Activated T-cell treated with anti-CD3 and anti-CD28 coated beads, Interleukin-2, amount 50 U/mL, for 4 hours (primary cell): Measurements from ENCODE around the gene VMAC. TPM values are rescaled to one million over a fixed set of nuclear protein-coding genes. Genes with fewer than 3 reads are reported as not detected.

Experiments
- ATAC-seq, 2 donors: fragments of 200-7000 bp; cut with Tn5 transposase; one replicate each; pipeline ENCODE4 v1.10.0; 2021
- DNase-seq: peaks from one replicate; pipeline ENCODE4 v3.0.0-alpha.2; 2020
- H3K27me3 Mint-ChIP-seq: one replicate; pipeline ENCODE4 v1.8.0; 2021; ENCODE audit warnings: low read depth, mixed read lengths
- H3K36me3 Mint-ChIP-seq: one replicate; pipeline ENCODE4 v1.8.0; 2022; ENCODE audit warnings: mixed read lengths; ENCODE audit not compliant: insufficient read depth
- H3K4me1 Mint-ChIP-seq: one replicate; pipeline ENCODE4 v1.8.0; 2021; ENCODE audit warnings: low read depth, mixed read lengths
- H3K4me3 Mint-ChIP-seq: one replicate; pipeline ENCODE4 v1.8.0; 2021; ENCODE audit warnings: mild to moderate bottlenecking, moderate library complexity, mixed read lengths
- H3K9me3 Mint-ChIP-seq: one replicate; pipeline ENCODE4 v1.8.0; 2021; ENCODE audit warnings: mixed read lengths
- total RNA-seq, 3 donors: library from RNA; stranded (reverse); gene quantifications; one replicate each; pipeline ENCODE4 v1.2.1, GENCODE V29; 2021

VMAC gene
- total RNA-seq, 3 donors from 2014 or later: 1.3 to 1.8 (median 1.7) TPM

GRCh38 chr19:5908773-5909442 is 4.2 kb downstream of the VMAC start:
- H3K4me1 Mint-ChIP-seq: peaks cover 17% of the 10 kb centered on the region

GRCh38 chr19:5910638-5910907 is 5.9 kb downstream of the VMAC start:
- H3K4me3 Mint-ChIP-seq: no peak overlapping the region
- H3K9me3 Mint-ChIP-seq: no peaks in the 10 kb centered on the region
- no peaks in the 10 kb centered on the region for H3K27me3 Mint-ChIP-seq
- DNase-seq: no peak
- ATAC-seq: no peak
- H3K4me1 Mint-ChIP-seq: peaks cover 17% of the 10 kb centered on the region
- H3K36me3 Mint-ChIP-seq: peaks cover 6% of the 10 kb centered on the region

More at GRCh38 chr19:5908773-5909442, 4.2 kb downstream of the VMAC start:
- peaks cover 6% of the 10 kb centered on the region for H3K36me3 Mint-ChIP-seq
- DNase-seq: no peak
- ATAC-seq: no peak
- no peak overlapping the region for H3K4me3 Mint-ChIP-seq
- H3K27me3 Mint-ChIP-seq: no peaks in the 10 kb centered on the region
- no peaks in the 10 kb centered on the region for H3K9me3 Mint-ChIP-seq

GRCh38 chr19:5911366-5911765 is 6.7 kb downstream of the VMAC start:
- no peak for ATAC-seq
- DNase-seq: no peak
- Mint-ChIP-seq H3K9me3 (no peaks in the 10 kb centered on the region), H3K27me3 (no peaks in the 10 kb centered on the region), H3K36me3 (peaks cover 8% of the 10 kb centered on the region), H3K4me1 (peaks cover 10% of the 10 kb centered on the region), H3K4me3 (no peak overlapping the region)

GRCh38 chr19:5913739-5914357 is 9.2 kb downstream of the VMAC start, which contains the start of gene CAPS:
TSS of gene CAPS (plus strand) at chr19:5914254. CDS start at chr19:5914407, 153 bp downstream.
- H3K4me3 Mint-ChIP-seq: no peak within 1 kb of the TSS
- H3K27me3 Mint-ChIP-seq: no peaks in the 10 kb centered on the region
- no peaks in the 10 kb centered on the region for H3K9me3 Mint-ChIP-seq
- no peak for DNase-seq
- no peaks in the 10 kb centered on the region for H3K4me1 Mint-ChIP-seq
- no peak for ATAC-seq
- H3K36me3 Mint-ChIP-seq: peaks cover 10% of the 10 kb centered on the region

GRCh38 chr19:5914358-5914774 is 9.7 kb downstream of the VMAC start:
- Mint-ChIP-seq H3K9me3 (no peaks in the 10 kb centered on the region), H3K4me3 (no peak overlapping the region), H3K4me1 (no peaks in the 10 kb centered on the region), H3K27me3 (no peaks in the 10 kb centered on the region), H3K36me3 (peaks cover 10% of the 10 kb centered on the region)
- DNase-seq (no peak), ATAC-seq (no peak)

GRCh38 chr19:5914946-5915781 is 10.5 kb downstream of the VMAC start:
- ATAC-seq: no peak
- Mint-ChIP-seq H3K4me3 (no peak overlapping the region), H3K36me3 (peaks cover 6% of the 10 kb centered on the region), H3K9me3 (no peaks in the 10 kb centered on the region), H3K27me3 (no peaks in the 10 kb centered on the region), H3K4me1 (no peaks in the 10 kb centered on the region)
- DNase-seq: no peak

- H3K9me3 Mint-ChIP-seq: no peaks in the 10 kb centered on the region
- H3K4me1 Mint-ChIP-seq: no peaks in the 10 kb centered on the region
- ATAC-seq: no peak
- no peak for DNase-seq
- no peak overlapping the region for H3K4me3 Mint-ChIP-seq
- H3K27me3 Mint-ChIP-seq: no peaks in the 10 kb centered on the region
- peaks cover 6% of the 10 kb centered on the region for H3K36me3 Mint-ChIP-seq
Measured at GRCh38 chr19:5915782-5916165, 11.1 kb downstream of the VMAC start.

- no peak for ATAC-seq
- no peaks in the 10 kb centered on the region for H3K9me3 Mint-ChIP-seq
- no peak for DNase-seq
- H3K4me1 Mint-ChIP-seq: no peaks in the 10 kb centered on the region
- H3K27me3 Mint-ChIP-seq: no peaks in the 10 kb centered on the region
- peaks cover 6% of the 10 kb centered on the region for H3K36me3 Mint-ChIP-seq
- no peak overlapping the region for H3K4me3 Mint-ChIP-seq
Measured at GRCh38 chr19:5916181-5916708, 11.6 kb downstream of the VMAC start.

- no peak for DNase-seq
- no peak overlapping the region for H3K4me3 Mint-ChIP-seq
- no peaks in the 10 kb centered on the region for H3K4me1 Mint-ChIP-seq
- ATAC-seq: no peak
- no peaks in the 10 kb centered on the region for H3K27me3 Mint-ChIP-seq
- no peaks in the 10 kb centered on the region for H3K9me3 Mint-ChIP-seq
- peaks cover 12% of the 10 kb centered on the region for H3K36me3 Mint-ChIP-seq
Measured at GRCh38 chr19:5917431-5918107, 12.9 kb downstream of the VMAC start.

- Mint-ChIP-seq H3K27me3 (no peaks in the 10 kb centered on the region), H3K4me1 (no peaks in the 10 kb centered on the region), H3K9me3 (no peaks in the 10 kb centered on the region), H3K36me3 (peaks cover 18% of the 10 kb centered on the region), H3K4me3 (no peak overlapping the region)
- no peak for ATAC-seq
- DNase-seq: no peak
Measured at GRCh38 chr19:5918463-5919079, 13.9 kb downstream of the VMAC start.

GRCh38 chr19:5921516-5922160 is 17.0 kb downstream of the VMAC start:
- no peak for DNase-seq
- Mint-ChIP-seq H3K36me3 (peaks cover 23% of the 10 kb centered on the region), H3K9me3 (no peaks in the 10 kb centered on the region), H3K4me3 (no peak overlapping the region), H3K4me1 (no peaks in the 10 kb centered on the region), H3K27me3 (no peaks in the 10 kb centered on the region)
- no peak for ATAC-seq

- H3K9me3 Mint-ChIP-seq: no peaks in the 10 kb centered on the region
- no peak overlapping the region for H3K4me3 Mint-ChIP-seq
- no peak for DNase-seq
- ATAC-seq: no peak
- H3K27me3 Mint-ChIP-seq: no peaks in the 10 kb centered on the region
- H3K36me3 Mint-ChIP-seq: peaks cover 22% of the 10 kb centered on the region
- H3K4me1 Mint-ChIP-seq: no peaks in the 10 kb centered on the region
Measured at GRCh38 chr19:5922161-5922545, 17.5 kb downstream of the VMAC start.

GRCh38 chr19:5923356-5923755 is 18.7 kb downstream of the VMAC start:
- H3K36me3 Mint-ChIP-seq: peaks cover 29% of the 10 kb centered on the region
- no peaks in the 10 kb centered on the region for H3K4me1 Mint-ChIP-seq
- H3K4me3 Mint-ChIP-seq: no peak overlapping the region
- ATAC-seq: no peak
- no peaks in the 10 kb centered on the region for H3K27me3 Mint-ChIP-seq
- H3K9me3 Mint-ChIP-seq: no peaks in the 10 kb centered on the region
- DNase-seq: no peak
